ENCODE data around the gene IREB2.

GRCh38 chr15:78454992-78455391 is 17.0 kb downstream of the IREB2 start:
- TF ChIP-seq CTCF (conservative IDR thresholded peaks at IDR 0.05; ENCODE audit: low read length) (no peak), EZH2phosphoT487 (IDR thresholded peaks at IDR 0.05; ENCODE audit: borderline replicate concordance, low read depth, low read length) (no peak)

Data from OCI-LY7 (cell line).